Measurements from ENCODE around the gene ADAMTSL2.

The ADAMTSL2 gene

GRCh38 chr9:133514460-133515239 lies 19.9 kb upstream of the ADAMTSL2 start:
- no peak overlapping the region for H3K27ac ChIP-seq (ENCODE audit: low read depth, low read length)
- H2AFZ ChIP-seq (ENCODE audit: low read length, unreplicated experiment): no peak overlapping the region
- no peak overlapping the region for H3K4me3 ChIP-seq (ENCODE audit: low read depth, low read length)
- H3K27me3 ChIP-seq (ENCODE audit: insufficient read depth, low read length): no peaks in the 10 kb centered on the region
- no peaks in the 10 kb centered on the region for H3K79me2 ChIP-seq (ENCODE audit: control insufficient read depth, insufficient read depth, low read length, unreplicated experiment)
- peaks cover 4% of the 10 kb centered on the region for H3K4me1 ChIP-seq (ENCODE audit: control insufficient read depth, insufficient read depth, low read length, unreplicated experiment)
- H3K36me3 ChIP-seq (ENCODE audit: insufficient read depth, low read length): no peaks in the 10 kb centered on the region

GRCh38 chr9:133515240-133515610 lies 19.3 kb upstream of the ADAMTSL2 start:
- H3K27me3 ChIP-seq (ENCODE audit: insufficient read depth, low read length): no peaks in the 10 kb centered on the region
- H3K4me1 ChIP-seq (ENCODE audit: control insufficient read depth, insufficient read depth, low read length, unreplicated experiment): no peaks in the 10 kb centered on the region
- no peaks in the 10 kb centered on the region for H3K36me3 ChIP-seq (ENCODE audit: insufficient read depth, low read length)
- no peak overlapping the region for H3K27ac ChIP-seq (ENCODE audit: low read depth, low read length)
- H3K79me2 ChIP-seq (ENCODE audit: control insufficient read depth, insufficient read depth, low read length, unreplicated experiment): no peaks in the 10 kb centered on the region
- no peak overlapping the region for H2AFZ ChIP-seq (ENCODE audit: low read length, unreplicated experiment)
- H3K4me3 ChIP-seq (ENCODE audit: low read depth, low read length): no peak overlapping the region

- no peak overlapping the region for H2AFZ ChIP-seq (ENCODE audit: low read length, unreplicated experiment)
- no peak overlapping the region for H3K4me3 ChIP-seq (ENCODE audit: low read depth, low read length)
- no peak overlapping the region for H3K27ac ChIP-seq (ENCODE audit: low read depth, low read length)
- H3K79me2 ChIP-seq (ENCODE audit: control insufficient read depth, insufficient read depth, low read length, unreplicated experiment): no peaks in the 10 kb centered on the region
- no peaks in the 10 kb centered on the region for H3K4me1 ChIP-seq (ENCODE audit: control insufficient read depth, insufficient read depth, low read length, unreplicated experiment)
- no peaks in the 10 kb centered on the region for H3K36me3 ChIP-seq (ENCODE audit: insufficient read depth, low read length)
- H3K27me3 ChIP-seq (ENCODE audit: insufficient read depth, low read length): no peaks in the 10 kb centered on the region
Measured at GRCh38 chr9:133515615-133516255, 18.8 kb upstream of the ADAMTSL2 start.

- Histone ChIP-seq H2AFZ (ENCODE audit: low read length, unreplicated experiment) (no peak overlapping the region), H3K27ac (ENCODE audit: low read depth, low read length) (no peak overlapping the region), H3K4me3 (ENCODE audit: low read depth, low read length) (no peak overlapping the region), H3K27me3 (ENCODE audit: insufficient read depth, low read length) (no peaks in the 10 kb centered on the region), H3K36me3 (ENCODE audit: insufficient read depth, low read length) (no peaks in the 10 kb centered on the region), H3K4me1 (ENCODE audit: control insufficient read depth, insufficient read depth, low read length, unreplicated experiment) (no peaks in the 10 kb centered on the region), H3K79me2 (ENCODE audit: control insufficient read depth, insufficient read depth, low read length, unreplicated experiment) (no peaks in the 10 kb centered on the region)
Measured at GRCh38 chr9:133516256-133516960, 18.1 kb upstream of the ADAMTSL2 start.

- no peaks in the 10 kb centered on the region for H3K27me3 ChIP-seq (ENCODE audit: insufficient read depth, low read length)
- no peaks in the 10 kb centered on the region for H3K79me2 ChIP-seq (ENCODE audit: control insufficient read depth, insufficient read depth, low read length, unreplicated experiment)
- H2AFZ ChIP-seq (ENCODE audit: low read length, unreplicated experiment): no peak overlapping the region
- H3K36me3 ChIP-seq (ENCODE audit: insufficient read depth, low read length): no peaks in the 10 kb centered on the region
- no peak overlapping the region for H3K4me3 ChIP-seq (ENCODE audit: low read depth, low read length)
- no peak overlapping the region for H3K27ac ChIP-seq (ENCODE audit: low read depth, low read length)
- H3K4me1 ChIP-seq (ENCODE audit: control insufficient read depth, insufficient read depth, low read length, unreplicated experiment): no peaks in the 10 kb centered on the region
Measured at GRCh38 chr9:133516961-133517350, 17.5 kb upstream of the ADAMTSL2 start.

- no peaks in the 10 kb centered on the region for H3K27me3 ChIP-seq (ENCODE audit: insufficient read depth, low read length)
Measured at GRCh38 chr9:133517711-133518110, 16.8 kb upstream of the ADAMTSL2 start.

GRCh38 chr9:133518200-133518599 lies 16.3 kb upstream of the ADAMTSL2 start:
- Histone ChIP-seq H3K4me1 (ENCODE audit: control insufficient read depth, insufficient read depth, low read length, unreplicated experiment) (no peaks in the 10 kb centered on the region), H3K36me3 (ENCODE audit: insufficient read depth, low read length) (no peaks in the 10 kb centered on the region), H3K27me3 (ENCODE audit: insufficient read depth, low read length) (no peaks in the 10 kb centered on the region), H3K79me2 (ENCODE audit: control insufficient read depth, insufficient read depth, low read length, unreplicated experiment) (no peaks in the 10 kb centered on the region), H3K4me3 (ENCODE audit: low read depth, low read length) (no peak overlapping the region), H3K27ac (ENCODE audit: low read depth, low read length) (no peak overlapping the region), H2AFZ (ENCODE audit: low read length, unreplicated experiment) (no peak overlapping the region)

More at GRCh38 chr9:133517711-133518110, 16.8 kb upstream of the ADAMTSL2 start:
- Histone ChIP-seq H3K36me3 (ENCODE audit: insufficient read depth, low read length) (no peaks in the 10 kb centered on the region), H2AFZ (ENCODE audit: low read length, unreplicated experiment) (no peak overlapping the region), H3K4me3 (ENCODE audit: low read depth, low read length) (no peak overlapping the region), H3K79me2 (ENCODE audit: control insufficient read depth, insufficient read depth, low read length, unreplicated experiment) (no peaks in the 10 kb centered on the region), H3K27ac (ENCODE audit: low read depth, low read length) (no peak overlapping the region), H3K4me1 (ENCODE audit: control insufficient read depth, insufficient read depth, low read length, unreplicated experiment) (no peaks in the 10 kb centered on the region)

GRCh38 chr9:133518706-133519449 lies 15.6 kb upstream of the ADAMTSL2 start:
- Histone ChIP-seq H3K27me3 (ENCODE audit: insufficient read depth, low read length) (no peaks in the 10 kb centered on the region), H3K27ac (ENCODE audit: low read depth, low read length) (no peak overlapping the region)

GRCh38 chr9:133519693-133520092 lies 14.8 kb upstream of the ADAMTSL2 start:
- Histone ChIP-seq H3K4me3 (ENCODE audit: low read depth, low read length) (no peak overlapping the region), H3K4me1 (ENCODE audit: control insufficient read depth, insufficient read depth, low read length, unreplicated experiment) (no peaks in the 10 kb centered on the region)

More at GRCh38 chr9:133518706-133519449, 15.6 kb upstream of the ADAMTSL2 start:
- H2AFZ ChIP-seq (ENCODE audit: low read length, unreplicated experiment): no peak overlapping the region
- H3K4me1 ChIP-seq (ENCODE audit: control insufficient read depth, insufficient read depth, low read length, unreplicated experiment): no peaks in the 10 kb centered on the region
- H3K36me3 ChIP-seq (ENCODE audit: insufficient read depth, low read length): no peaks in the 10 kb centered on the region
- no peak overlapping the region for H3K4me3 ChIP-seq (ENCODE audit: low read depth, low read length)
- H3K79me2 ChIP-seq (ENCODE audit: control insufficient read depth, insufficient read depth, low read length, unreplicated experiment): no peaks in the 10 kb centered on the region

GRCh38 chr9:133520121-133520835 lies 14.2 kb upstream of the ADAMTSL2 start:
- no peaks in the 10 kb centered on the region for H3K79me2 ChIP-seq (ENCODE audit: control insufficient read depth, insufficient read depth, low read length, unreplicated experiment)
- H3K4me3 ChIP-seq (ENCODE audit: low read depth, low read length): no peak overlapping the region
- H3K4me1 ChIP-seq (ENCODE audit: control insufficient read depth, insufficient read depth, low read length, unreplicated experiment): no peaks in the 10 kb centered on the region
- no peaks in the 10 kb centered on the region for H3K36me3 ChIP-seq (ENCODE audit: insufficient read depth, low read length)
- no peak overlapping the region for H3K27ac ChIP-seq (ENCODE audit: low read depth, low read length)
- H2AFZ ChIP-seq (ENCODE audit: low read length, unreplicated experiment): no peak overlapping the region
- H3K27me3 ChIP-seq (ENCODE audit: insufficient read depth, low read length): no peaks in the 10 kb centered on the region

More at GRCh38 chr9:133519693-133520092, 14.8 kb upstream of the ADAMTSL2 start:
- H3K36me3 ChIP-seq (ENCODE audit: insufficient read depth, low read length): no peaks in the 10 kb centered on the region
- no peaks in the 10 kb centered on the region for H3K27me3 ChIP-seq (ENCODE audit: insufficient read depth, low read length)
- H3K27ac ChIP-seq (ENCODE audit: low read depth, low read length): no peak overlapping the region
- H2AFZ ChIP-seq (ENCODE audit: low read length, unreplicated experiment): no peak overlapping the region
- no peaks in the 10 kb centered on the region for H3K79me2 ChIP-seq (ENCODE audit: control insufficient read depth, insufficient read depth, low read length, unreplicated experiment)
